ENCODE measurements around the gene TARS3.
"Not testable (repeated sequence)": the region's sequence is repeated elsewhere in the genome, so short reads cannot be mapped to it uniquely, and the experiment has no call there.

Gene TARS3

GRCh38 chr15:101660005-101660404 lies 64.3 kb downstream of the TARS3 start:
- no peaks in the 10 kb centered on the region for H3K79me1 ChIP-seq (ENCODE audit: low read depth, low read length)

GRCh38 chr15:101657968-101658784 lies 66.1 kb downstream of the TARS3 start:
- DNase-seq (ENCODE audit: low spot score), result no peak
- Histone ChIP-seq H2AFZ (ENCODE audit: low read length) (no peak overlapping the region), H3K27ac (replicated peaks; ENCODE audit: low read length) (no peak overlapping the region), H3K4me2 (ENCODE audit: insufficient read depth, low read length, poor library complexity, severe bottlenecking) (no peak overlapping the region), H2AK5ac (ENCODE audit: low read depth, low read length) (no peak overlapping the region), H4K91ac (ENCODE audit: low read depth, low read length, poor library complexity) (no peak overlapping the region), H3K9me3 (replicated peaks in 1 of 2; ENCODE audit: control insufficient read depth in 2 of 2, insufficient read depth in 1 of 2, low read depth in 1 of 2, low read length in 2 of 2) (no peaks in the 10 kb centered on the region), H4K8ac (ENCODE audit: low read depth, low read length) (no peak overlapping the region), H3K14ac (ENCODE audit: low read length) (no peak overlapping the region), H2BK15ac (ENCODE audit: low read length) (no peak overlapping the region), H3K23ac (ENCODE audit: low read depth, low read length, poor library complexity) (no peak overlapping the region), H3K18ac (ENCODE audit: low read length) (no peak overlapping the region), H3K79me1 (ENCODE audit: low read depth, low read length) (no peaks in the 10 kb centered on the region), H3K4me3 (ENCODE audit: low read length in 2 of 2) (no peak overlapping the region), H3K4ac (ENCODE audit: low read length) (no peak overlapping the region), H3K27me3 (ENCODE audit: control insufficient read depth in 3 of 3, insufficient read depth in 3 of 3, low read depth in 1 of 3, low read length in 3 of 3) (no peaks in the 10 kb centered on the region), H2BK120ac (ENCODE audit: low read depth, low read length) (no peak overlapping the region), H3K4me1 (ENCODE audit: control insufficient read depth in 2 of 2, insufficient read depth in 1 of 2, low read depth in 1 of 2, low read length in 2 of 2) (no peaks in the 10 kb centered on the region), H3K36me3 (replicated peaks in 1 of 2; ENCODE audit: control insufficient read depth in 2 of 2, insufficient read depth in 2 of 2, low read length in 2 of 2) (peaks cover 2 to 8% of the 10 kb centered on the region in 2 donors), H3K9ac (ENCODE audit: low read depth, low read length, poor library complexity) (no peak overlapping the region), H2BK12ac (ENCODE audit: low read length) (no peak overlapping the region), H2BK5ac (ENCODE audit: low read length) (no peak overlapping the region)
- no CpG with 5 or more reads among the region's 9 CpGs for WGBS, 2 donors (ENCODE audit: extremely low coverage in 2 of 2, insufficient read length in 2 of 2, insufficient replicate concordance in 1 of 2)

More at GRCh38 chr15:101660005-101660404, 64.3 kb downstream of the TARS3 start:
- H3K27me3 ChIP-seq (ENCODE audit: control insufficient read depth in 3 of 3, insufficient read depth in 3 of 3, low read depth in 1 of 3, low read length in 3 of 3), result no peaks in the 10 kb centered on the region
- no peak overlapping the region for H2BK120ac ChIP-seq (ENCODE audit: low read depth, low read length)
- H3K18ac ChIP-seq (ENCODE audit: low read length), result no peak overlapping the region
- no peaks in the 10 kb centered on the region for H3K9me3 ChIP-seq (replicated peaks in 1 of 2; ENCODE audit: control insufficient read depth in 2 of 2, insufficient read depth in 1 of 2, low read depth in 1 of 2, low read length in 2 of 2)
- no peak overlapping the region for H2AK5ac ChIP-seq (ENCODE audit: low read depth, low read length)
- no peak overlapping the region for H2BK5ac ChIP-seq (ENCODE audit: low read length)
- no peak overlapping the region for H2AFZ ChIP-seq (ENCODE audit: low read length)
- H3K14ac ChIP-seq (ENCODE audit: low read length), result no peak overlapping the region
- no peak overlapping the region for H3K23ac ChIP-seq (ENCODE audit: low read depth, low read length, poor library complexity)
- H4K8ac ChIP-seq (ENCODE audit: low read depth, low read length), result no peak overlapping the region
- no peak for DNase-seq (ENCODE audit: low spot score)
- whole genome bisulfite sequencing, 2 donors (ENCODE audit: extremely low coverage in 2 of 2, insufficient read length in 2 of 2, insufficient replicate concordance in 1 of 2), result no CpG with 5 or more reads among the region's 2 CpGs
- peaks cover 2 to 5% of the 10 kb centered on the region in 2 donors for H3K36me3 ChIP-seq (replicated peaks in 1 of 2; ENCODE audit: control insufficient read depth in 2 of 2, insufficient read depth in 2 of 2, low read length in 2 of 2)
- no peak overlapping the region for H3K4me3 ChIP-seq (ENCODE audit: low read length in 2 of 2)
- no peak overlapping the region for H3K27ac ChIP-seq (replicated peaks; ENCODE audit: low read length)
- H3K4me2 ChIP-seq (ENCODE audit: insufficient read depth, low read length, poor library complexity, severe bottlenecking), result no peak overlapping the region
- no peak overlapping the region for H4K91ac ChIP-seq (ENCODE audit: low read depth, low read length, poor library complexity)
- H2BK15ac ChIP-seq (ENCODE audit: low read length), result no peak overlapping the region
- no peak overlapping the region for H2BK12ac ChIP-seq (ENCODE audit: low read length)
- no peak overlapping the region for H3K4ac ChIP-seq (ENCODE audit: low read length)
- no peaks in the 10 kb centered on the region for H3K4me1 ChIP-seq (ENCODE audit: control insufficient read depth in 2 of 2, insufficient read depth in 1 of 2, low read depth in 1 of 2, low read length in 2 of 2)
- no peak overlapping the region for H3K9ac ChIP-seq (ENCODE audit: low read depth, low read length, poor library complexity)

GRCh38 chr15:101657171-101657570 lies 67.1 kb downstream of the TARS3 start:
- DNase-seq (ENCODE audit: low spot score), result no peak
- Histone ChIP-seq H3K9me3 (replicated peaks in 1 of 2; ENCODE audit: control insufficient read depth in 2 of 2, insufficient read depth in 1 of 2, low read depth in 1 of 2, low read length in 2 of 2) (no peaks in the 10 kb centered on the region), H2BK12ac (ENCODE audit: low read length) (no peak overlapping the region), H3K36me3 (replicated peaks in 1 of 2; ENCODE audit: control insufficient read depth in 2 of 2, insufficient read depth in 2 of 2, low read length in 2 of 2) (peaks cover 2 to 8% of the 10 kb centered on the region in 2 donors), H2AFZ (ENCODE audit: low read length) (no peak overlapping the region), H3K18ac (ENCODE audit: low read length) (no peak overlapping the region), H2AK5ac (ENCODE audit: low read depth, low read length) (no peak overlapping the region), H3K4me2 (ENCODE audit: insufficient read depth, low read length, poor library complexity, severe bottlenecking) (no peak overlapping the region), H3K27me3 (ENCODE audit: control insufficient read depth in 3 of 3, insufficient read depth in 3 of 3, low read depth in 1 of 3, low read length in 3 of 3) (no peaks in the 10 kb centered on the region), H3K14ac (ENCODE audit: low read length) (no peak overlapping the region), H3K23ac (ENCODE audit: low read depth, low read length, poor library complexity) (no peak overlapping the region), H3K27ac (replicated peaks; ENCODE audit: low read length) (no peak overlapping the region), H3K9ac (ENCODE audit: low read depth, low read length, poor library complexity) (no peak overlapping the region), H2BK15ac (ENCODE audit: low read length) (no peak overlapping the region), H4K91ac (ENCODE audit: low read depth, low read length, poor library complexity) (no peak overlapping the region), H2BK5ac (ENCODE audit: low read length) (no peak overlapping the region), H3K4me3 (ENCODE audit: low read length in 2 of 2) (no peak overlapping the region), H3K4ac (ENCODE audit: low read length) (no peak overlapping the region), H2BK120ac (ENCODE audit: low read depth, low read length) (no peak overlapping the region), H3K4me1 (ENCODE audit: control insufficient read depth in 2 of 2, insufficient read depth in 1 of 2, low read depth in 1 of 2, low read length in 2 of 2) (peaks cover 3% of the 10 kb centered on the region in 2 donors), H4K8ac (ENCODE audit: low read depth, low read length) (no peak overlapping the region), H3K79me1 (ENCODE audit: low read depth, low read length) (peaks cover 3% of the 10 kb centered on the region)
- no CpG with 5 or more reads among the region's 10 CpGs for WGBS, 2 donors (ENCODE audit: extremely low coverage in 2 of 2, insufficient read length in 2 of 2, insufficient replicate concordance in 1 of 2)

DNA sequence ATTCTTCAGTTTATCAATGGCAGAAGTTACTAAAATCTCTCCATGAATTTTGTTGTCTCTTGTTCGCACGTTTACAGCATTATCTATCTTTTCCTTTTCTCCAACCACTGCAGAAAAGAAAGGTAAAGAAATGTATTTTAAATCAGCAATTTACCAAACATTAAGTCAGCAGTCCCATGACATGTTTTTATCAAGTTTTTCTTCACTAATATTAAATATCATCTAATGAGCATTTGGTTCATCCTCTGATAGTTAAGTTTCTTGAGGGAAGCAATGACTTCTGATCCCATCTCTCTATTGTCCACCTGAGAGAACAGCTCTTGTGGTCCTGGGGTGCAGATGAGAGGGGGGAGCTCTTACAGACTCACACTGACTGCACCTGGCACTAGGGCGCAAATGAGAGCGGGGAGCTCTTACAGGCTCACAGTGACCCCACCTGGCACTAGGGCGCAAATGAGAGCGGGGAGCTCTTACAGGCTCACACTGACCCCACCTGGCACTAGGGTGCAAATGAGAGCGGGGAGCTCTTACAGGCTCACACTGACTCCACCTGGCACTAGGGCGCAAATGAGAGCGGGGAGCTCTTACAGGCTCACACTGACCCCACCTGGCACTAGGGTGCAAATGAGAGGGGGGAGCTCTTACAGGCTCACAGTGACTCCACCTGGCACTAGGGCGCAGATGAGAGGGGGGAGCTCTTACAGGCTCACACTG lies 69.5 kb downstream of the TARS3 start:
- not testable (repeated sequence) for H3K4me3 ChIP-seq (ENCODE audit: low read length in 2 of 2); H2BK12ac ChIP-seq (ENCODE audit: low read length); H3K79me1 ChIP-seq (ENCODE audit: low read depth, low read length); H3K27me3 ChIP-seq (ENCODE audit: control insufficient read depth in 3 of 3, insufficient read depth in 3 of 3, low read depth in 1 of 3, low read length in 3 of 3); H2BK15ac ChIP-seq (ENCODE audit: low read length); H3K4ac ChIP-seq (ENCODE audit: low read length); H3K9ac ChIP-seq (ENCODE audit: low read depth, low read length, poor library complexity); H3K4me2 ChIP-seq (ENCODE audit: insufficient read depth, low read length, poor library complexity, severe bottlenecking); H4K91ac ChIP-seq (ENCODE audit: low read depth, low read length, poor library complexity); H2BK5ac ChIP-seq (ENCODE audit: low read length); H2BK120ac ChIP-seq (ENCODE audit: low read depth, low read length); H3K9me3 ChIP-seq (replicated peaks in 1 of 2; ENCODE audit: control insufficient read depth in 2 of 2, insufficient read depth in 1 of 2, low read depth in 1 of 2, low read length in 2 of 2); H3K14ac ChIP-seq (ENCODE audit: low read length); H3K23ac ChIP-seq (ENCODE audit: low read depth, low read length, poor library complexity); DNase-seq (ENCODE audit: low spot score); H3K18ac ChIP-seq (ENCODE audit: low read length); H3K27ac ChIP-seq (replicated peaks; ENCODE audit: low read length); H4K8ac ChIP-seq (ENCODE audit: low read depth, low read length); H2AFZ ChIP-seq (ENCODE audit: low read length); H2AK5ac ChIP-seq (ENCODE audit: low read depth, low read length)
- peaks cover 3 to 10% of the 10 kb centered on the region in 2 donors for H3K4me1 ChIP-seq (ENCODE audit: control insufficient read depth in 2 of 2, insufficient read depth in 1 of 2, low read depth in 1 of 2, low read length in 2 of 2)
- WGBS, 2 donors (ENCODE audit: extremely low coverage in 2 of 2, insufficient read length in 2 of 2, insufficient replicate concordance in 1 of 2), result no CpG with 5 or more reads among the region's 10 CpGs
- H3K36me3 ChIP-seq (replicated peaks in 1 of 2; ENCODE audit: control insufficient read depth in 2 of 2, insufficient read depth in 2 of 2, low read length in 2 of 2), result peaks cover 2 to 19% of the 10 kb centered on the region in 2 donors
